GM19455 (cell line): Measurements from ENCODE around the gene OXLD1.

ENCODE experiments used
- ATAC-seq: cut with Tn5 transposase; IDR thresholded peaks from one replicate; pipeline ENCODE4 v1.9.1; 2021; ENCODE audit not compliant: unreplicated experiment

Gene OXLD1

GRCh38 chr17:81666342-81667191 lies at the start of gene OXLD1, which contains the start of gene CCDC137:
OXLD1 (minus strand) TSS chr17:81666605; CDS start chr17:81666577, 28 bp downstream.
CCDC137 (plus strand) TSS chr17:81666737; CDS start chr17:81666767, 30 bp downstream.
- ATAC-seq, result peak; percentile 90

DNA sequence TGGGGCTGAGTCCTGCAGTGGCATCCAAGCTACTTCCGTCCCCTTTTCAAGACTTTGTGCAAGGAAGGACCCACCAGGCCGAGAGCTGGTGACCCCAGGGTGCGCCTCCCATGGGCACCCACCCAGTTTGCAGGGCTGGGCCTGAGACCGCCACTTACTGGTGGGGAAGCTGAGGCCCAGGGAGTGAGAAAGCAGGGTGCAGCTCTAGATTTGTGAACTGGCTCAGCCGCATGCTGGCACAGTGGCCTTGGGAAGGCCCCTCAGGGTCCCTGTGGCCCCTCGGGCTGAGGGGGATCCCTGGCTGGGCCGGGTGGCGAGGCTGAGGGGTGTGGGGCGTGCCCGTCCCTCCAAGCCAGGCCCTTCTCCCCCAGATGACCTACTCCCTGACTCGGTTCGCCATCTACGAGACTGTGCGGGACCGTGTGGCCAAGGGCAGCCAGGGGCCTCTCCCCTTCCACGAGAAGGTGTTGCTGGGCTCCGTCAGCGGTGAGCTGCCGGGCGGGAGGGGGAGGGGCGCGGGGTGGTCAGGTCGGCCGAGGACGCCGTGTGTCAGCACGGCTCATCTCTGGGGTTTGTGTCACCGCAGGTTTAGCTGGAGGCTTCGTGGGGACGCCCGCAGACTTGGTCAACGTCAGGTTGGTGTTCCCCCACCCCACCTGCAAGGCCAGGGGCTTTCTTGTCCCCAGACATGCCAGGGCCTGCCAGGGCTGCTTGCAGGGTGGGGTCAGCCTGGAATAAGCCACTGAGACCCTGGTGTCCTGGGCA lies 48.9 kb upstream of the OXLD1 start:
- ATAC-seq, result no peak

- no peak for ATAC-seq
These were observed 48.2 kb upstream of the OXLD1 start for GRCh38 chr17:81714412-81715106.

DNA sequence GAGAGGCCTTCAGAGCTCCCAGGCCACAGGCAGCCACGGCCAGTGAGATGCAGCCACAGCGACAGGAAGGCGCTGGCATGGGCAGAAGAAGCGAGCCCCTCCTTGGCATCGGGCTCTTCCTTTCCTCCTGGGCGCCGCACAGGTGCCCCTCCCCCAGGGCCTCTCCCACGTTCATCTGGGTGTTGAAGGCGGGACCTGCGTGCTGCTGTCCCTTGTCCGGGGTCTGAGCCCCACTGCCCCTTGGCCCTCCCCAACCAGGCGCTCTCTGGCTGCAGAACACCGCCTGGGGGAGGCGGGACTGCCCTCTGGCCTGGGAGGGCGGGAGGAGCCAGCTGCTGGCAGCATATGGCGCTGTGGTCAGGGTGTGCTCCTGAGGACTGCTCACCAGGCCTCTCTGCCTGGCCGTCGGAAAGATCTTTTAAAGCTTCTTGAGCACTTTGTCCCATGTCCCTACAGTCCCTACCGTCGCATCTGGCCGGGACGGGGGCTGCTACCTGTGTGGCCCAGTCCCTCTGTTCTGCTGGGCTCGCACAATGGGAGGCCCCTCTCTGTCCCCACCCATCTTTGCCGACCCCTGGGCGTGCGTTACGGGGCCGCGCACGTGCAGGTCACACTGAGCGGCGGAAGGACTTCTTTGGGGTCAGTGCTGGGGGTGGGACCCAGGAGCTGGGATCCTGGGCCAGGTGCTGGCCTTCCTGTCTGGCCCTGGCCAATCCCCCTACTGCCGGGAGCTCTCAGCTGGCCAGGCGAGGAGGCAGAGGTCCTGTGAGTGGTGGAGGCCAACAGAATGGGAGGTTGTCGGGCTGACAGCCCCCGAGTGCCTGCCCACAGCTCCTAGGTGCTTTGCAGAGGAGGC lies 47.4 kb upstream of the OXLD1 start:
- no peak for ATAC-seq

- no peak for ATAC-seq
These were observed 46.7 kb upstream of the OXLD1 start for GRCh38 chr17:81713004-81713555.

DNA sequence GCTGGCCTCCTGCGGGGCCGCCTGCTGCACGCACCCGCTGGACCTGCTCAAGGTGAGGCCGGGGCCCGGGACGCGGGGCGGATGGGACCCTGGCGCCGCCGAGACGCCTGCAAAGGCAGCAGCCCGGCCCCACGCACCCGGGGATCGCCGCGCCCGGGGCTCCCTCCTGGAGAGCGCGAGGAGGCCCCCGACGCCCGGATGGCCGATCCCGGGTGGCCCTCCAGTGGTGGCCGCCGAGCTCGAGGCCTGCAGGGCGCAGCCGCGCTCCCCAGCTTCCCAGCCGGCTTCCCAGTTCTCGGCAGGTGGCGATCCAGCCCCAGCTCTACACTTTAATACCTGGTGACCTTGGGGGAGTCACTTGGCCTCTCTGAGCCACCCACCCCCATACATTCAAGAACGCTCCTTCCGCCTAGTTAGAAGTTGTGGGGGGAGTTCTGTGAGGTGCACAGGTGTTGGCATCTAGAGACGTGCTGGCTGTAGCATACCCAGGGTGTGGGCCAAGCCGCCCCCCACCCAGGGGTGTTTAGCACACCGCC lies 46.1 kb upstream of the OXLD1 start:
- ATAC-seq, result peak; percentile 12

GRCh38 chr17:81711814-81712467 lies 45.5 kb upstream of the OXLD1 start, which contains the start of gene SLC25A10:
SLC25A10 (plus strand) TSS chr17:81712284; CDS start chr17:81712427, 143 bp downstream.
- peak; percentile 63 for ATAC-seq

DNA sequence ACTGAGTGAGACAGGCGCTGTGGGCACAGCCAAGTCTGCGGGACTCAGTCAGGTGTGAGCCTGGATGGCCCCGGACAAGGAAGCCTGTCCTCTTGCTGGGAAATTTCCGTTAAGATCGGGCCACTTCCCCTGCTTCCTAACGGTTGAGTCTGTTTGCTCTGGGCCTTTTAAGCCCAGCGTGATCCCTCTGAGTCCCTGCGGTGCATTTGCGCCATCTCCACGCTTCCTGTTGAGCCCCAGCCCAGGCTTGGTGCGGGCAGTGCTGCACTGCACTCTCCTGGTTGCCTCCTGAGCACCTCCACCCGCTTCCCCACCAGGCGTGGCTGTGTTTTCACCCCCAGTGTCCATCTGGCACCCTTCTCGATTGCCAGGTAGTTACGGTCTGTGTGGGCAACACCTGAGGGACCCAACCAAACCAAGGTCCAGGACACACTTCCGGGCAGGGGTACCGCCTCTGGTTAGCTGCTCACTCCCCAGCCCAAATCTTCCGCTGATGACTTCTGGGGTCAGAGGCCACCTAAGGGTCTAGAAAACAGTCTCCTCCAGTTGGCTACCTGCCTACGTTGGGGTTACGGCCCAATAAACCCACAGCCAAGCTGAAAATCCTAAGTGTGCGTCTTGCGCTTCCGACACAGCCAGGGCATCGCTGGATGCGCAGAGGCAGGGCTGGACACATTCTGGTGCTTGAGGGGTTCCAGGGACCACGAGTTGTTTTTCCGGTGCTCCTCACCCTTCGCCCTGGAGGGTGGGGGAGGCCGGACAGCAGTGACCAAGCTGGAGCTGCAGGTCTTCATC lies 44.3 kb upstream of the OXLD1 start:
- ATAC-seq, result no peak

DNA sequence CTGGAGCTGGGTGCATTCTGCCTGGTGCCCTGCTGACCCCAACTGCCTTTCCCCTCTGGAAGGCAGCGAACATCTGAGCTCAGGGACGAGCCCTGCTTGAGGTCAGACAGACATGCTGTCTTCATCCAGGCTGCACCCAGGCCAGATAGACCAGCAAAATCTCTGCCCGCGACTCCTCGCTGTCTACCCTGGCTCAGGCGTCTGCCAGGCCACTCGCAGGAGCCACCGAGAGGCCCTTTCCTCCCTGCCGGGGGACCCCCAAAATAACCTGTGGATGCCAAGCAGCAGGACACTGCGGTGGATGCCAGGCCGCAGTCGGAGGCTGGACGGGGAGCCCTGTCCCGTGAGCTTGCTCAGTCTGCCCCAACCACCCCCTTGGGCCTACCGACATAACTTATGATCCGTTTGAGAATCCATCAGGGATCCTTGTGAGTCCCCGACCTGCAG lies 42.4 kb upstream of the OXLD1 start:
- ATAC-seq, result no peak

GRCh38 chr17:81707725-81708646 lies 41.6 kb upstream of the OXLD1 start:
- ATAC-seq, result no peak

GRCh38 chr17:81706757-81707624 lies 40.6 kb upstream of the OXLD1 start:
- ATAC-seq, result no peak

- no peak for ATAC-seq
These were observed 39.8 kb upstream of the OXLD1 start for GRCh38 chr17:81706232-81706611.

DNA sequence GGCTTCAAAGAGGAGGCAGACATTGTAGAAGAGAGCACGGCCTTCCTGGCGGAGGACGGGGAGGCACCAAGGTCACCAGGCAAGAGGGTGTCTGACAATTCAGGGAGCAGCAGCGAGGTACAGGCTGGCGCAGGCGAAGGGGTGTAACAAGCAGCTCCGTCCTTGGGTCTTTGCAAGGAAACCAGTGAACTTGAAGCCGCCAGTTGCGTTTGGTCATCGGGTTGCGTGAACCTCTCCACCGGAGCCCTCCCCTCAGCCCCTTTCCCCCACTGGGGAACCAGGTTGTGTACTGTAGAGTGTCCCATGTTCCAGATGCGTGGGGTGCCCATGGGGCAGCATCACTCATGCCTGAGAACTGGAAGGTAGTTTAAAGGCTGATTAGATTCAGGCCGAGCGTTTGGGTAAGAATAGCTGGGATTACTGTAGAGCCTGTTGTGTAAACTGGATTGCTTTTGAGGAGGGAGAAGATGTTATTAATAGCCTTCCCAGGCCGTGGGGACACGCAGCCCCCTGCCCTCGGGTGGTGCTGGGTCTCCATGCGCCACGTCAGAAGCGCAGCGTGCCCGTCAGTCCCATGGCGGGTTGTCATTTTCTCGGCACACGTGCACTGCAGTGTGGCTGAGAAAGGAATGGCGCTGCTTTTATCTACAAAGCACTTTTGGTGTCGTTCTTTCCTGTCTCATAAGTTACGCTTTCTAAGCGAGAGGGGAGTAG lies 39.3 kb upstream of the OXLD1 start:
- ATAC-seq, result no peak

DNA sequence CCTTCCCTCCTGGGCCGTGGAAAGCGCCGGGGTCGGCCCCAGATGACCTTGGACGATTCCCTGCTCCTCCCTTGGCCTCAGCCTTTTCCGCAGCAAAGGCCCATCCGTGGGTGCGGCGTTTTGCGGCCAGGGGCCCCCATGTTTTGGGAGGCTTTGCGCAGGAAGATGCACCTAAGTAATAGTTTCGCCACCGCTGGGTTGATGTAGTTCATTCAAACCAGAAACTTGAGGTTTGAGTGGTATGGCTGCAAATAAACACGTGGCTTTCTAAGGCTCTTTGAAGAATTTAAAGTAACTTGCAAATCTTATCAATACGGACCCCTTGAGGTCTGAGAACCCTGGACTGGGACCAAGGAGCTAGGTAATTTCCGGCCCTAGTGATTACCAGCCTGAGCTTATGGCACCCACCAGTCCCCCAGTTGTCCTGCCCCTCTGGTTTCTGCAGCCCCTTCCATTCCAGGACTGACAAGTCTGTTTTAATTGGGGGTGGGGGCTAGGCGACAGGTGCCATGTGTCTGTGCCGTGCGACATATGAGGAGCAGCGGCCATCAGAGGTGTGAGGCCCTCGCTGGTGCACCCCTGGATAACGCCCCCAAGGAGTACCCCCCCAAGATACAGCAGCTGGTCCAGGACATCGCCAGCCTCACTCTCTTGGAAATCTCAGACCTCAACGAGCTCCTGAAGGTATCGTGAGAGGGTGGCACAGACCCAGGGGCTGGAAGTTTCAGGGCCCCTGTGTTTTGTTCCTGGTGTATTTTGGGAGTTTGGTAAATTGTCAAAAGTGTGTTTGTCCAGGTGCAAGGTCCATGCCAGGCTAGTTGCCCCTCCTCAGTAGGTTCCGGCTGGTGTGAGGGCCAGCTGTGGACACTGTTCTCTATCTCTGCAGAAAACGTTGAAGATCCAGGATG lies 37.6 kb upstream of the OXLD1 start:
- ATAC-seq, result no peak
